ENCODE results near the gene PGAP6.

DNA sequence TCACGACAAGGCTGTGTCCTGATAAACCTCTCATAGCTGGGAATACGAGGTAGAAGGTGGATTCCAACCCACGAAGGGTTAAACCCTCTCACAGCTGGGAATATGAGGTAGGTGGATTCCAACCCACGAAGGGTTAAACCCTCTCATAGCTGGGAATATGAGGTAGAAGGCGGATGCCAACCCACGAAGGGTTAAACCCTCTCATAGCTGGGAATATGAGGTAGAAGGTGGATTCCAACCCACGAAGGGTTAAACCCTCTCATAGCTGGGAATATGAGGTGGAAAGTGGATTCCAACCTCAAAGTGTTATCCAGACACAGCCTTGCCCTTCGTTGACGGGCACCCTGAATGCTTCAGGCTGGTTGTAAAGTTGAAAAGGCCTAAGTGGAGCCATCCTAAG, 60.2 kb downstream of the PGAP6 start:
- TF ChIP-seq, protein P1, sequence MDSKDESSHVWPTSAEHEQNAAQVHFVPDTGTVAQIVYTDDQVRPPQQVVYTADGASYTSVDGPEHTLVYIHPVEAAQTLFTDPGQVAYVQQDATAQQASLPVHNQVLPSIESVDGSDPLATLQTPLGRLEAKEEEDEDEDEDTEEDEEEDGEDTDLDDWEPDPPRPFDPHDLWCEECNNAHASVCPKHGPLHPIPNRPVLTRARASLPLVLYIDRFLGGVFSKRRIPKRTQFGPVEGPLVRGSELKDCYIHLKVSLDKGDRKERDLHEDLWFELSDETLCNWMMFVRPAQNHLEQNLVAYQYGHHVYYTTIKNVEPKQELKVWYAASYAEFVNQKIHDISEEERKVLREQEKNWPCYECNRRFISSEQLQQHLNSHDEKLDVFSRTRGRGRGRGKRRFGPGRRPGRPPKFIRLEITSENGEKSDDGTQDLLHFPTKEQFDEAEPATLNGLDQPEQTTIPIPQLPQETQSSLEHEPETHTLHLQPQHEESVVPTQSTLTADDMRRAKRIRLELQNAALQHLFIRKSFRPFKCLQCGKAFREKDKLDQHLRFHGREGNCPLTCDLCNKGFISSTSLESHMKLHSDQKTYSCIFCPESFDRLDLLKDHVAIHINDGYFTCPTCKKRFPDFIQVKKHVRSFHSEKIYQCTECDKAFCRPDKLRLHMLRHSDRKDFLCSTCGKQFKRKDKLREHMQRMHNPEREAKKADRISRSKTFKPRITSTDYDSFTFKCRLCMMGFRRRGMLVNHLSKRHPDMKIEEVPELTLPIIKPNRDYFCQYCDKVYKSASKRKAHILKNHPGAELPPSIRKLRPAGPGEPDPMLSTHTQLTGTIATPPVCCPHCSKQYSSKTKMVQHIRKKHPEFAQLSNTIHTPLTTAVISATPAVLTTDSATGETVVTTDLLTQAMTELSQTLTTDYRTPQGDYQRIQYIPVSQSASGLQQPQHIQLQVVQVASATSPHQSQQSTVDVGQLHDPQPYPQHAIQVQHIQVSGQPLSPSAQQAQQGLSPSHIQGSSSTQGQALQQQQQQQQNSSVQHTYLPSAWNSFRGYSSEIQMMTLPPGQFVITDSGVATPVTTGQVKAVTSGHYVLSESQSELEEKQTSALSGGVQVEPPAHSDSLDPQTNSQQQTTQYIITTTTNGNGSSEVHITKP (IDR thresholded peaks at IDR 0.05; ENCODE audit: partially characterized antibody) = no peak
- no peak for TF ChIP-seq PHF20 (IDR thresholded peaks at IDR 0.05; ENCODE audit: partially characterized antibody)

Measured in K562 (cell line).